GM23338 (cell line): Measurements from ENCODE around the gene DNM2. TPM values are rescaled to one million over a fixed set of nuclear protein-coding genes. Genes with fewer than 3 reads are reported as not detected.

Experiments
- ATAC-seq: fragments of 200-7000 bp; cut with Tn5 transposase; 3 replicates; pipeline ENCODE4 v1.9.1; 2020
- DNase-seq: peaks from one replicate; pipeline ENCODE4 v3.0.0-alpha.2; 2015; ENCODE audit warnings: low spot score
- H2AFZ ChIP-seq: fragments of 200-600 bp; sonication (generic); 2 replicates; pipeline ENCODE4 v1.8.0; 2016; ENCODE audit warnings: antibody characterized with exemption, mild to moderate bottlenecking, moderate library complexity
- H3F3A ChIP-seq: fragments of 200-600 bp; sonication (generic); replicated peaks from 2 replicates; pipeline ENCODE4 v1.8.0; 2017; ENCODE audit warnings: antibody characterized with exemption, mixed run types, low read depth
- H3K27ac ChIP-seq: fragments of 200-600 bp; sonication (generic); 2 replicates; pipeline ENCODE4 v1.6.1; 2016; ENCODE audit warnings: low read depth
- H3K27me3 ChIP-seq: fragments of 200-600 bp; sonication (generic); 2 replicates; pipeline ENCODE4 v1.8.0; 2016; ENCODE audit warnings: mild to moderate bottlenecking, mixed run types, moderate library complexity; ENCODE audit not compliant: insufficient read depth
- H3K36me3 ChIP-seq: fragments of 200-600 bp; sonication (generic); 2 replicates; pipeline ENCODE4 v1.8.0; 2016; ENCODE audit warnings: mild to moderate bottlenecking; ENCODE audit not compliant: insufficient read depth
- H3K4me1 ChIP-seq: fragments of 200-600 bp; sonication (generic); 2 replicates; pipeline ENCODE4 v1.8.0; 2016; ENCODE audit warnings: mild to moderate bottlenecking, moderate library complexity; ENCODE audit not compliant: insufficient read depth
- H3K4me2 ChIP-seq: fragments of 200-600 bp; sonication (generic); 2 replicates; pipeline ENCODE4 v1.7.1; 2017; ENCODE audit warnings: mixed run types
- H3K4me3 ChIP-seq: fragments of 200-600 bp; sonication (generic); 2 replicates; pipeline ENCODE4 v1.6.1; 2016; ENCODE audit warnings: mixed run types
- H3K79me2 ChIP-seq: fragments of 200-600 bp; sonication (generic); replicated peaks from 2 replicates; pipeline ENCODE4 v1.8.0; 2017; ENCODE audit warnings: mild to moderate bottlenecking; ENCODE audit not compliant: insufficient read depth
- H3K9me2 ChIP-seq: fragments of 200-600 bp; sonication (generic); 2 replicates; pipeline ENCODE4 v1.8.0; 2017; ENCODE audit not compliant: insufficient read depth
- H4K20me1 ChIP-seq: fragments of 200-600 bp; sonication (generic); replicated peaks from 2 replicates; pipeline ENCODE4 v1.8.0; 2017; ENCODE audit warnings: mild to moderate bottlenecking; ENCODE audit not compliant: insufficient read depth
- H3K27ac Mint-ChIP-seq: 2 replicates; pipeline ENCODE4 v1.8.0; 2020; ENCODE audit warnings: inconsistent platforms, mild to moderate bottlenecking, moderate library complexity, mixed read lengths
- H3K27me3 Mint-ChIP-seq: 3 replicates; pipeline ENCODE4 v1.8.0; 2022; ENCODE audit warnings: low read depth, mild to moderate bottlenecking, moderate library complexity, mixed read lengths, inconsistent platforms; ENCODE audit not compliant: insufficient read depth, poor library complexity
- H3K36me3 Mint-ChIP-seq: 3 replicates; pipeline ENCODE4 v1.8.0; 2021; ENCODE audit warnings: low read depth, mild to moderate bottlenecking, inconsistent platforms, moderate library complexity, mixed read lengths
- H3K4me1 Mint-ChIP-seq: 3 replicates; pipeline ENCODE4 v1.8.0; 2020; ENCODE audit warnings: mild to moderate bottlenecking, inconsistent platforms, mixed read lengths
- H3K4me3 Mint-ChIP-seq: 3 replicates; pipeline ENCODE4 v1.8.0; 2021; ENCODE audit warnings: moderate library complexity, mild to moderate bottlenecking, inconsistent platforms, mixed read lengths
- H3K9me3 Mint-ChIP-seq: 3 replicates; pipeline ENCODE4 v1.8.0; 2020; ENCODE audit warnings: moderate library complexity, mild to moderate bottlenecking, inconsistent platforms, mixed read lengths
- CREB1 ChIP-seq: fragments of 250-450 bp; sonication (Bioruptor Pico); IDR thresholded peaks from 2 replicates; pipeline ENCODE4 v1.5.0; 2020; ENCODE audit warnings: low read depth, mild to moderate bottlenecking, moderate library complexity
- ETS1 ChIP-seq: IDR thresholded peaks from 2 replicates; pipeline ENCODE4 v1.6.1; 2016; ENCODE audit warnings: antibody characterized with exemption
- JUNB ChIP-seq: IDR thresholded peaks from one replicate; pipeline ENCODE4 v1.6.1; 2016; ENCODE audit warnings: antibody characterized with exemption; ENCODE audit not compliant: unreplicated experiment
- POLR2AphosphoS5 ChIP-seq: IDR thresholded peaks from 2 replicates; pipeline ENCODE4 v1.6.1; 2016; ENCODE audit warnings: antibody characterized with exemption, low read depth
- ZNF331 ChIP-seq: fragments of 250-450 bp; sonication (Bioruptor Pico); IDR thresholded peaks from 2 replicates; pipeline ENCODE4 v1.5.0; 2020; ENCODE audit warnings: low read depth, mild to moderate bottlenecking, moderate library complexity
- polyA plus RNA-seq: library from polyadenylated mRNA; unstranded; fragments of >200 nt; fragmentation: Nextera tagmentation; extraction: Ambion mirVana; gene quantifications from 2 replicates; pipeline ENCODE4 v1.2.1, GENCODE V29; 2016
- total RNA-seq: library from RNA; depleted of rRNA; stranded (reverse); fragments of >200 nt; shearing (Covaris generic); gene quantifications from 2 replicates; pipeline ENCODE4 v1.2.3, GENCODE V29; 2014
- TF ChIP-seq, protein P1 (sequence below): fragments of 250-450 bp; sonication (Bioruptor Pico); IDR thresholded peaks from 2 replicates; pipeline ENCODE4 v1.5.0; 2020; ENCODE audit warnings: mild to moderate bottlenecking, moderate library complexity

Gene DNM2
- total and polyA plus RNA-seq, 2 experiments from 2014 or later, result 40.7 to 138 TPM

GRCh38 chr19:10800488-10800887 lies 82.6 kb downstream of the DNM2 start (continued):
- TF ChIP-seq, protein P1, sequence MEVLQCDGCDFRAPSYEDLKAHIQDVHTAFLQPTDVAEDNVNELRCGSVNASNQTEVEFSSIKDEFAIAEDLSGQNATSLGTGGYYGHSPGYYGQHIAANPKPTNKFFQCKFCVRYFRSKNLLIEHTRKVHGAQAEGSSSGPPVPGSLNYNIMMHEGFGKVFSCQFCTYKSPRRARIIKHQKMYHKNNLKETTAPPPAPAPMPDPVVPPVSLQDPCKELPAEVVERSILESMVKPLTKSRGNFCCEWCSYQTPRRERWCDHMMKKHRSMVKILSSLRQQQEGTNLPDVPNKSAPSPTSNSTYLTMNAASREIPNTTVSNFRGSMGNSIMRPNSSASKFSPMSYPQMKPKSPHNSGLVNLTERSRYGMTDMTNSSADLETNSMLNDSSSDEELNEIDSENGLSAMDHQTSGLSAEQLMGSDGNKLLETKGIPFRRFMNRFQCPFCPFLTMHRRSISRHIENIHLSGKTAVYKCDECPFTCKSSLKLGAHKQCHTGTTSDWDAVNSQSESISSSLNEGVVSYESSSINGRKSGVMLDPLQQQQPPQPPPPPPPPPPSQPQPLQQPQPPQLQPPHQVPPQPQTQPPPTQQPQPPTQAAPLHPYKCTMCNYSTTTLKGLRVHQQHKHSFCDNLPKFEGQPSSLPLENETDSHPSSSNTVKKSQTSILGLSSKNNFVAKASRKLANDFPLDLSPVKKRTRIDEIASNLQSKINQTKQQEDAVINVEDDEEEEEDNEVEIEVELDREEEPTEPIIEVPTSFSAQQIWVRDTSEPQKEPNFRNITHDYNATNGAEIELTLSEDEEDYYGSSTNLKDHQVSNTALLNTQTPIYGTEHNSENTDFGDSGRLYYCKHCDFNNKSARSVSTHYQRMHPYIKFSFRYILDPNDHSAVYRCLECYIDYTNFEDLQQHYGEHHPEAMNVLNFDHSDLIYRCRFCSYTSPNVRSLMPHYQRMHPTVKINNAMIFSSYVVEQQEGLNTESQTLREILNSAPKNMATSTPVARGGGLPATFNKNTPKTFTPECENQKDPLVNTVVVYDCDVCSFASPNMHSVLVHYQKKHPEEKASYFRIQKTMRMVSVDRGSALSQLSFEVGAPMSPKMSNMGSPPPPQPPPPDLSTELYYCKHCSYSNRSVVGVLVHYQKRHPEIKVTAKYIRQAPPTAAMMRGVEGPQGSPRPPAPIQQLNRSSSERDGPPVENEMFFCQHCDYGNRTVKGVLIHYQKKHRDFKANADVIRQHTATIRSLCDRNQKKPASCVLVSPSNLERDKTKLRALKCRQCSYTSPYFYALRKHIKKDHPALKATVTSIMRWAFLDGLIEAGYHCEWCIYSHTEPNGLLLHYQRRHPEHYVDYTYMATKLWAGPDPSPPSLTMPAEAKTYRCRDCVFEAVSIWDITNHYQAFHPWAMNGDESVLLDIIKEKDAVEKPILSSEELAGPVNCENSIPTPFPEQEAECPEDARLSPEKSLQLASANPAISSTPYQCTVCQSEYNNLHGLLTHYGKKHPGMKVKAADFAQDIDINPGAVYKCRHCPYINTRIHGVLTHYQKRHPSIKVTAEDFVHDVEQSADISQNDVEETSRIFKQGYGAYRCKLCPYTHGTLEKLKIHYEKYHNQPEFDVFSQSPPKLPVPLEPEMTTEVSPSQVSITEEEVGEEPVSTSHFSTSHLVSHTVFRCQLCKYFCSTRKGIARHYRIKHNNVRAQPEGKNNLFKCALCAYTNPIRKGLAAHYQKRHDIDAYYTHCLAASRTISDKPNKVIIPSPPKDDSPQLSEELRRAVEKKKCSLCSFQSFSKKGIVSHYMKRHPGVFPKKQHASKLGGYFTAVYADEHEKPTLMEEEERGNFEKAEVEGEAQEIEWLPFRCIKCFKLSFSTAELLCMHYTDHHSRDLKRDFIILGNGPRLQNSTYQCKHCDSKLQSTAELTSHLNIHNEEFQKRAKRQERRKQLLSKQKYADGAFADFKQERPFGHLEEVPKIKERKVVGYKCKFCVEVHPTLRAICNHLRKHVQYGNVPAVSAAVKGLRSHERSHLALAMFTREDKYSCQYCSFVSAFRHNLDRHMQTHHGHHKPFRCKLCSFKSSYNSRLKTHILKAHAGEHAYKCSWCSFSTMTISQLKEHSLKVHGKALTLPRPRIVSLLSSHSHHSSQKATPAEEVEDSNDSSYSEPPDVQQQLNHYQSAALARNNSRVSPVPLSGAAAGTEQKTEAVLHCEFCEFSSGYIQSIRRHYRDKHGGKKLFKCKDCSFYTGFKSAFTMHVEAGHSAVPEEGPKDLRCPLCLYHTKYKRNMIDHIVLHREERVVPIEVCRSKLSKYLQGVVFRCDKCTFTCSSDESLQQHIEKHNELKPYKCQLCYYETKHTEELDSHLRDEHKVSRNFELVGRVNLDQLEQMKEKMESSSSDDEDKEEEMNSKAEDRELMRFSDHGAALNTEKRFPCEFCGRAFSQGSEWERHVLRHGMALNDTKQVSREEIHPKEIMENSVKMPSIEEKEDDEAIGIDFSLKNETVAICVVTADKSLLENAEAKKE (CRISPR knock-in tag), result no peak
- TF ChIP-seq JUNB, result no peak
- TF ChIP-seq CREB1, result no peak
- no peak for TF ChIP-seq ETS1
- TF ChIP-seq ZNF331 (CRISPR knock-in tag), result no peak
- TF ChIP-seq POLR2AphosphoS5, result no peak

DNA sequence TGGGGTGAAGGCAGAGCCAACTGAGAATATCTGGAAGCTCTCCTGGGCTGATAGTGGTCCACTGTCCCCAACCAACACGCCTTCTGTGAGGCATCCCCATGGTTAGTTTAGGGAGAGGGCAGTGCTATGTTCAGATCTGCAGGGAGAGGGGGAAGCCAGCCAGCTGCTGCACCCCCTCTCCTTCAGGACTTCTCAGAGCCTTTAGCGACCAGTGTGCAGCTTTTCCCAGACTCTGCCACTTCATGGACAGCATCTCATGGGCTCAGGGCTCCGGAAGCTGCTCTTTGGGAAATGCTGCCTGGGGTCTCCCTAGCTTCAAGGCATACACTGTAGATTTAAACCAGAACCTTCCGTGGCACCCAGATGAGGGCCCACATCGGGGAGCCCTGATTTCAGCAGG lies 84.6 kb downstream of the DNM2 start:
- H3K36me3 Mint-ChIP-seq, result peaks cover 37% of the 10 kb centered on the region
- no peaks in the 10 kb centered on the region; the same call in 1 of the 2 replicates for H3K36me3 ChIP-seq
- H3F3A ChIP-seq, result no peaks in the 10 kb centered on the region
- H2AFZ ChIP-seq, result no peak overlapping the region
- H3K27me3 ChIP-seq, result no peaks in the 10 kb centered on the region
- no peak overlapping the region for H3K27ac ChIP-seq
- H3K79me2 ChIP-seq, result no peaks in the 10 kb centered on the region
- no peak overlapping the region for H3K4me3 Mint-ChIP-seq
- H4K20me1 ChIP-seq, result no peaks in the 10 kb centered on the region
- no peak overlapping the region for H3K4me2 ChIP-seq
- H3K27ac Mint-ChIP-seq, result no peak overlapping the region
- ATAC-seq (no peak), DNase-seq (no peak)
- peaks cover 5% of the 10 kb centered on the region for H3K27me3 Mint-ChIP-seq
- H3K4me1 ChIP-seq, result no peaks in the 10 kb centered on the region
- H3K4me1 Mint-ChIP-seq, result no peaks in the 10 kb centered on the region
- H3K4me3 ChIP-seq, result no peak overlapping the region
- no peaks in the 10 kb centered on the region for H3K9me3 Mint-ChIP-seq
- H3K9me2 ChIP-seq, result no peaks in the 10 kb centered on the region
- TF ChIP-seq, protein P1 (CRISPR knock-in tag), result no peak
